Memory B cell (primary cell): ENCODE measurements around the gene ALCAM.

Experiments
- ATAC-seq: fragments of 150-1000 bp; cut with Tn5 transposase; 2 replicates; pipeline ENCODE4 v1.10.0; 2021; ENCODE audit warnings: low read depth, mild to moderate bottlenecking, moderate library complexity
- DNase-seq, 2 donors: peaks; one replicate each; pipeline ENCODE4 v3.0.0; 2022; ENCODE audit warnings: low spot score in 2 of 2
- H3K27ac Mint-ChIP-seq: one replicate; pipeline ENCODE4 v1.8.0; 2022; ENCODE audit warnings: mild to moderate bottlenecking, moderate library complexity, mixed read lengths
- H3K27me3 Mint-ChIP-seq: one replicate; pipeline ENCODE4 v1.8.0; 2022; ENCODE audit warnings: mixed read lengths
- H3K36me3 Mint-ChIP-seq: one replicate; pipeline ENCODE4 v1.8.0; 2022; ENCODE audit warnings: mild to moderate bottlenecking, mixed read lengths
- H3K4me1 Mint-ChIP-seq: one replicate; pipeline ENCODE4 v1.8.0; 2022; ENCODE audit warnings: mixed read lengths
- H3K4me3 Mint-ChIP-seq: one replicate; pipeline ENCODE4 v1.8.0; 2022; ENCODE audit warnings: mild to moderate bottlenecking, moderate library complexity, mixed read lengths
- H3K9me3 Mint-ChIP-seq: one replicate; pipeline ENCODE4 v1.8.0; 2022; ENCODE audit warnings: mixed read lengths

Gene ALCAM

DNA sequence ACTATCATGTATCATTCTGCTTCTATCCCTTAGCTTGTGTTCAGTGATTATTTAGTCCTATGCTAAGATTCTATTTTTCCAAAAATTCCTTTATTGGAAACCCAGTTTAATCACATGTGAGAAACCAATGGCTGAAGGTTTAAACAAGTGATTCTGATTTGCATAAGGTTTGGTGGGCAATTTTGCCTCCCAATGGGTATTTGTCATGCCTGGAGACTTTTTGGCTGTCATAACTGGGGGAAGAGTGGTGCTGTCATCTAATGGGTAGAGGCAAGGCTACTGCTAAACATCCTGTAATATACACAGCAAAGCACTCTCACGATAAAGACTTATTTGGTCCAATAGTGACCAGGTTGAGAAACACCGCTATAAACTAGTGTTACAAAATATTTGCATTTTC lies 148.7 kb downstream of the ALCAM start:
- Mint-ChIP-seq H3K36me3 (no peaks in the 10 kb centered on the region), H3K27ac (no peak overlapping the region), H3K4me3 (no peak overlapping the region), H3K9me3 (no peaks in the 10 kb centered on the region), H3K27me3 (no peaks in the 10 kb centered on the region), H3K4me1 (peaks cover 8% of the 10 kb centered on the region)
- no peak for DNase-seq
- ATAC-seq: no peak

DNA sequence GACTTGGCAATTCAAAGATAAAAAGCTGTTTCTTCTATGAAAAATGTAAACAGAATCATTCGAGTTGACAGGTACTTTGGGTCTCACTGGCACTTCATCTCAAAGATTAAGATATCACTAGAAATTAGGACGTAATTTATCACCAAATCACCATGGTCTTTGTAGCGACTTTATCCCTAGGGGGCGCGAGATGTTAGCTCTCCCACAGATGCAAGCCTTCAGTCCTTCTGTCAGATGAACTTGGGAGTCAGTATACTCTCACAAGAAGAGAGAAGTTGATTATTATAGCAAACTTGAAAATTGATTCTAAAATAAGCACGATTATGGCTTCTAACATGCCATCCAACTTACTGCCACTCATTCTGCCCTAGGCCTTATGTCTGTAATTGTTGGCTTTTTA lies 150.3 kb downstream of the ALCAM start:
- no peaks in the 10 kb centered on the region for H3K36me3 Mint-ChIP-seq
- no peak for ATAC-seq
- no peak overlapping the region for H3K4me3 Mint-ChIP-seq
- H3K27me3 Mint-ChIP-seq: no peaks in the 10 kb centered on the region
- peaks cover 5% of the 10 kb centered on the region for H3K4me1 Mint-ChIP-seq
- H3K9me3 Mint-ChIP-seq: no peaks in the 10 kb centered on the region
- H3K27ac Mint-ChIP-seq: peak overlapping the region; percentile 43
- DNase-seq: no peak

DNA sequence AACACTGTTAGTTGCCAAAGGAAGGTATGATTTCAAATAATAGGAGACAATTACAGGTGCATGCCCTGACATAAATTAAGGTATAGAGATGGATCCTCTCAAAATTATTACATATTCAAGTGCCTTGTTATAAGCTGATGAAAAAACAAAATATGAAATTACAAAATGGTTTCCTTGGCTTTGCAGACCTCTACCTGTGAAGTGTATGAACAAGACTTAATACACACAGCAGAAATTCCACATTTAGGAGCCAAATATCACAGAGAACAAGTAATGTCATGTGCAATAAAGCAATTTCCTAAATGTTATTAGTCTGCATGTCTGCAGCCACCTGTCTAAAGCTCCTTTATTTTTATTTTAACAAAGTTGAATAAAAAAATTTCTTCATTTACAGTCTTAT lies 151.5 kb downstream of the ALCAM start:
- peaks cover 5% of the 10 kb centered on the region for H3K4me1 Mint-ChIP-seq
- H3K9me3 Mint-ChIP-seq: no peaks in the 10 kb centered on the region
- no peak overlapping the region for H3K4me3 Mint-ChIP-seq
- H3K27ac Mint-ChIP-seq: no peak overlapping the region
- ATAC-seq (peak; percentile 32), DNase-seq (no peak)
- H3K27me3 Mint-ChIP-seq: no peaks in the 10 kb centered on the region
- H3K36me3 Mint-ChIP-seq: no peaks in the 10 kb centered on the region

DNA sequence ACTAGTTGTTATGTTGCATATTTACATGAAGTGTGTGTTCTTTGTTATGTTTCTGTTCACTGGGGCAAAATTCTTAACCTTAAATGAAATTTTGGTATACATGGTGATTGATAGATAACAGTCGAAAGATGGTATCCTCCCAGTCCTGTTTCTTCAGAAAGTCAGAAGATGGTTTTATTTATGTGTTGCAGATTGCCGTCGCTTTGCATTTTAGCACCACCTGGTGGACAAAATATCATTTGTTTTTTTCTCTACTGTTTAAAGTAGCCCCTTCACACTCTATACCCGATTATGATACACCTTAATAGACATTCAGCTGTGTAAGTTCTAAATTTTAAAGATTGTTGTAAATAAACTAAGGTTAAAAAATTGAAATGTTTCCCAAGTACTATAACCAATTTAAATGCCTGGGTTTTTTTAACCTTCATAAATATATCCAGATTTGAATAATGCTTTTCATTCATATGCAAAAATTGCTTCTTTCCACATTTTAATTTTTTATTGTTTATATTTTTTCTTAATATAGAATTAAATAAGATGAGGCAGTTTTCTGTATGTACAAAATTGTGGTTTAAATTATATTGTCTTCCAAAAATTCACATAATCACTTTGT lies 152.2 kb downstream of the ALCAM start:
- no peaks in the 10 kb centered on the region for H3K36me3 Mint-ChIP-seq
- H3K9me3 Mint-ChIP-seq: no peaks in the 10 kb centered on the region
- H3K27ac Mint-ChIP-seq: no peak overlapping the region
- no peaks in the 10 kb centered on the region for H3K27me3 Mint-ChIP-seq
- ATAC-seq (peak; percentile 87), DNase-seq (peak in 1 of 2 donors; percentile 59)
- H3K4me1 Mint-ChIP-seq: peaks cover 5% of the 10 kb centered on the region
- H3K4me3 Mint-ChIP-seq: no peak overlapping the region

DNA sequence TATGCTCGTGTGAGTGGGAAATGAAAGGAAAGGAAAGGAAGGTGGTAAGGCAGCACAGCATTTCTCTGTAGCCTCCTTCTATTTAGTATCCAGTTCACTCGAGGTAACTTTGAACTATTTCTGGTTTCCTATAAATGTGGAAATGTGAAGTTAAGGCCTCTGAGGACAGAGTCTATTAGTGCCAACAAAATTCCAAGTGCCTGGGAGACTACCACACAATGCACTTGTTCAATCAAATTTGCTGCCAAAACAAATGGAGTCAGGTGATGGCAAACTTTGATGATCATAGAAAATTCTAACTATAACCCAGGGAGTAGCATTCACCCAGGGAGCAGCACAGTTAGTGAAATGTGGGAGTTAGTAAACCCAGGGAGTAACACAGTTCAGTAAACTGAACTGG lies 155.1 kb downstream of the ALCAM start:
- no peak for DNase-seq
- H3K36me3 Mint-ChIP-seq: peaks cover 6% of the 10 kb centered on the region
- ATAC-seq: no peak
- H3K9me3 Mint-ChIP-seq: no peaks in the 10 kb centered on the region
- H3K4me3 Mint-ChIP-seq: no peak overlapping the region
- H3K27me3 Mint-ChIP-seq: no peaks in the 10 kb centered on the region
- H3K4me1 Mint-ChIP-seq: peaks cover 3% of the 10 kb centered on the region
- H3K27ac Mint-ChIP-seq: no peak overlapping the region

DNA sequence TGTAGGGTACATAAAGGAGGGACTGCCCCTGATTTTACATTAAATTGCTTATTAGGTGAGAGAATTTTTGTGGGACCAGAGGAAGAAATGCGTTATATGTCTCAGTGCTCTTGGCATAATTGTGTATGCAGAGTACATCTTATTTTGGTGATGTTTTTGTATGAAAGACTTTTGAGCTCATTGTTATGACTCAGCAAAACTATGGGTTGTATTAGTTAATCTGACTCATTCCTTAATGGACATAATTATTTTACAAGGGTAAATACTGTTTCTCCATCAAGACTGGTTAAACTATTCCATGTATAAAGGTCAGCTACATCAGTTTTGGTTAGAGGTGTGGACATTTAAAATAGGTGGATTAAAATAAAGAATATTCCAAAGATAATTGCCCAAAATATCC lies 156.8 kb downstream of the ALCAM start:
- H3K27me3 Mint-ChIP-seq: no peaks in the 10 kb centered on the region
- peaks cover 9% of the 10 kb centered on the region for H3K36me3 Mint-ChIP-seq
- peaks cover 3% of the 10 kb centered on the region for H3K4me1 Mint-ChIP-seq
- H3K9me3 Mint-ChIP-seq: no peaks in the 10 kb centered on the region
- ATAC-seq (no peak), DNase-seq (no peak)
- no peak overlapping the region for H3K4me3 Mint-ChIP-seq
- no peak overlapping the region for H3K27ac Mint-ChIP-seq

DNA sequence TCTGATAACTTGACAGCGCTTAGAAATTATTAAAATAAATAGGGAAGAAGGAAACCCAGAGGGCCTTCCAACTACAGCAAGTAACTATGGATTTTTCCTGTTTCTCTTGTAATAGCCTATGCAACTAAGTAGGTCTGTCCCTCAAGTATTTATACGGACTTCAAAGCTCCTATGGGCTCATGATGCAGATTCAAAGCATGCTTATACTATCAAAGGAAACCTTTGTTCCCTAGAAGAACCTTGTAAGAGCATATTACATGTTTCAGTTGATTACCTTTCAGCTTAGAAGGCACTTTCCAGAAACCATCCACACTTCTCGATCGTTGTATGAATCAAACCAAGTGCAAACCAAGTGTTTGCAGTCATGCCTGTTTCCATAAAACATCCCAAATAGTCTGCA lies 158.8 kb downstream of the ALCAM start:
- ATAC-seq (no peak), DNase-seq (no peak)
- Mint-ChIP-seq H3K4me3 (no peak overlapping the region), H3K4me1 (no peaks in the 10 kb centered on the region), H3K27ac (no peak overlapping the region), H3K27me3 (no peaks in the 10 kb centered on the region), H3K36me3 (peaks cover 10% of the 10 kb centered on the region), H3K9me3 (no peaks in the 10 kb centered on the region)

DNA sequence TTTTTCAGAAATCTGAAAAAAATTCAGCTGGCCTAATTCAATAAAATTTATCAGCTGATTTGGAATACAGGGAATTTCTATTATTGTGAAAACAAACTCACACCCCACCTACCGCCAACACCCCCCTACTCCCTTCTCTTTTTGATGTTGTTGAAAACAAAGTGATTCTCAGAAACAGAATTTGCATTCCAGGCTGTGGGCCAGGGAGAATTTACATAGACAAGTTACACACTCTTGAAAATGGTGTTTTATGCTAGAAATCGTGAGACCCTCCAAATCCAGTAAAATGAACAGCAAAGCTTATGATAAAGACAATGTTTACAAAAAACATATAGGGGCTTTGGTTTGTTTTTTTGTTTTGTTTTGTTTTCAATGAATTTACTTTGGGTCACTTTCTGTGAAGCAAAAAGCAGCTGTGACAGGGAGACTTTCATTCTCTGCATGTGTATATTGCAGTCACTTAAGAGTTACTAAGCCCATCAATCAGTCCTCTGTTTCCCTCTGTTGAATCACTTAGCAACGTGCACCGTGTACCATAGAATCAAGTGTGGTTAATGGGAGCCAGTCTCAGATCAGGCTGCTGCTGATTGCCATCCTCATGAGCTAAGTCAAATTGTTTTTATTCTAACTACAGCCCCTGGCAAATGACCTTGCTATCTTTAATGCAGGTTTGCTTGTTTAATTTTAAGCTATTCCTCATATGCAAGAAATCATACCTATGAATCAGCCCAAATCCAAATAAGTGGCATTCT lies 159.8 kb downstream of the ALCAM start:
- no peak overlapping the region for H3K27ac Mint-ChIP-seq
- no peaks in the 10 kb centered on the region for H3K9me3 Mint-ChIP-seq
- ATAC-seq: no peak
- DNase-seq: no peak
- no peaks in the 10 kb centered on the region for H3K27me3 Mint-ChIP-seq
- no peak overlapping the region for H3K4me3 Mint-ChIP-seq
- peaks cover 10% of the 10 kb centered on the region for H3K36me3 Mint-ChIP-seq
- H3K4me1 Mint-ChIP-seq: no peaks in the 10 kb centered on the region

DNA sequence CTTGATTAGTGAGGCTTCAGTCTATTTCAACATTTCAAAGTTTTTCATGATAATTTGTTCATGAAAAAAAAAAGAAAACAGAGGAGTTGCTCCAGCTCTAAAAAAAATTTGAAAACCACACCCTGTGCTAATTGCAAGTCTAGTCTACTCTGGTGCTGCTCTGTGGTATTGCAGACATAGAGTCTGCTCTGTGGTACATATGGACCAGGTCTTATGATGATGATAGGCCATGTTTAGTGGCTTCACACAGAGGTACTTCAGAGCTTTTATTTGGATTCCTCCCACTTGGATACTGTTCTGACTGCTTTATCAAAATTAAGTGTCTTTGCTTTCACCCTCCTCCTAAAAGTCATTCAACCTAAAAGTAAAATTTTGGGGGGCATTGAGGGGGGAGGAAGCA lies 160.8 kb downstream of the ALCAM start:
- ATAC-seq: no peak

DNA sequence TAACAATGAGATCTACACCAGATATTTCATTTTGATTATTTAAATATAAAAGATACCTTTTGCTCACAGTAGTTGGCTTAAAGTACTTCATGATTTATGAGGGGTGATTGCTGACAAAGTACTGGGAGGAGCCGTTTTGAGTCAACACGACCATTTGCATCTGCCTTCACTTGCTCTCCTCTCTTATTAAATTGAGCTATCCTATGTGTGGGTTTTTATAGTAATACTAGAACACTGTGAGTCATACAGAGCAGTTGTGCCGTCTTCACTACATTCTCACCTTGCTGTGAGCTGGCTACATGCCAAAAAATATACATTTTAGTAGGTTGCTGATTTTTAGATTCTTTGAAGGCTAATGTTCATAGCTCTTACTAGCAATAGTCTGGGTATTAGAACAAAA lies 161.2 kb downstream of the ALCAM start:
- H3K9me3 Mint-ChIP-seq: no peaks in the 10 kb centered on the region
- H3K36me3 Mint-ChIP-seq: peaks cover 18% of the 10 kb centered on the region
- no peak overlapping the region for H3K4me3 Mint-ChIP-seq
- ATAC-seq: no peak
- no peak overlapping the region for H3K27ac Mint-ChIP-seq
- no peak for DNase-seq
- no peaks in the 10 kb centered on the region for H3K27me3 Mint-ChIP-seq
- no peaks in the 10 kb centered on the region for H3K4me1 Mint-ChIP-seq

More for the DNA sequence above, 160.8 kb downstream of the ALCAM start:
- Mint-ChIP-seq H3K9me3 (no peaks in the 10 kb centered on the region), H3K27ac (no peak overlapping the region), H3K36me3 (peaks cover 15% of the 10 kb centered on the region), H3K27me3 (no peaks in the 10 kb centered on the region), H3K4me1 (no peaks in the 10 kb centered on the region), H3K4me3 (no peak overlapping the region)
- no peak for DNase-seq

DNA sequence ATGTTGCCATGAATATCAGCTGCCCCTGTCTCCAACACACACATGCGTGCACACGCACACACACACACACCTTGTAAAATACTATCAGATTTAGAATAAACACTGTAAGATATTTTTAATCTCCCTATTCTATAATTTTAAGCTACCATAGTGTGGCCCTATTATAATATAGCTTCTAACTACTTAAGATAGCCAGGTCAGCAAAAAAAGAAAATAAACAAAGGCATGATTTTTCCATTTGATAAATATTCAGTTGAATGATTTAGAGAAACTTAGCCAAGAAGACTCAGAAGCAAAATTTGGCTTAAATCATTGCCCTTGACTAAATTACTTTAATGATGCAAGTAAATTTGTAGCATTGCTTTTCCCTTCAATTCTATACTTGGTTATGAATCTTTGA lies 162.2 kb downstream of the ALCAM start:
- Mint-ChIP-seq H3K9me3 (no peaks in the 10 kb centered on the region), H3K27ac (no peak overlapping the region), H3K36me3 (peaks cover 18% of the 10 kb centered on the region), H3K4me1 (no peaks in the 10 kb centered on the region), H3K27me3 (no peaks in the 10 kb centered on the region), H3K4me3 (no peak overlapping the region)
- no peak for ATAC-seq
- no peak for DNase-seq

DNA sequence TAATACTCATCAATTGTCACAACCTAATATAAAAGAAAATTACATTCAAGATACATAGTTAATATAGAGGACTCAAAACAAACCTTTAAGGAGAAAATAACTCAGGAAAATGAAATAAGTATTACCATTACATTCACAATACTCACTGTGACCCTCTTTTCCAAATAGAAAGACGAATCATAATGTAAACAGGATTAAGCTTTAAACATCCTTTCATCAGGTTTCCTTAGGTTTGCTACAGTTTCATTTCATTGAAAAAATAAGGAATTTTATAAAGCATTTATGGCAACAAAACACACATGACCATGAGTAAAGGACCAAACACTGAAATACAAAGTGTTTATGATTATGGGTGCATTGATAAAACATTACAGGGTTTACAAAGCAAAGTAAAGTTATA lies 162.7 kb downstream of the ALCAM start:
- ATAC-seq (no peak), DNase-seq (no peak)
- H3K9me3 Mint-ChIP-seq: no peaks in the 10 kb centered on the region
- H3K27ac Mint-ChIP-seq: no peak overlapping the region
- H3K4me3 Mint-ChIP-seq: no peak overlapping the region
- peaks cover 14% of the 10 kb centered on the region for H3K36me3 Mint-ChIP-seq
- H3K4me1 Mint-ChIP-seq: no peaks in the 10 kb centered on the region
- no peaks in the 10 kb centered on the region for H3K27me3 Mint-ChIP-seq

DNA sequence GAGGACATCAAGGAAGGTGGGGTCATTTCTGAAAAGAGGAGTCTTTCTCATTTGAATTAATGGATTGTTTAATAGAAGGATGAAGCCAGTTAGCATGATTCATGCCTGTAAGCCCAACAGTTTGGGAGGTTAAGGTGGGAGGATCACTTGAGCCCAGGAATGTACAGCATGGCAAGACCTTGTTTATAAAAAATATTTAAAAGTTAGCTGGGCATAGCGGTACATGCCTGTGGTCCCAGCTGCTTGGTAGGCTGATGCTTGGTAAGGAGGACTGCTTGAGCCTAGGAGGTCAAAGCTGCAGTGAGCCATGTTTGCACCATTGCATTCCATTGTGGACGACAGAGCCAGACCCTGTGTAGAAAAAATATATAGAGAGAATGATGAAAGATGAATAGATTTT lies 165.5 kb downstream of the ALCAM start:
- ATAC-seq (no peak), DNase-seq (no peak)
- no peaks in the 10 kb centered on the region for H3K27me3 Mint-ChIP-seq
- no peaks in the 10 kb centered on the region for H3K9me3 Mint-ChIP-seq
- peaks cover 26% of the 10 kb centered on the region for H3K36me3 Mint-ChIP-seq
- H3K4me1 Mint-ChIP-seq: no peaks in the 10 kb centered on the region
- H3K4me3 Mint-ChIP-seq: no peak overlapping the region
- no peak overlapping the region for H3K27ac Mint-ChIP-seq

DNA sequence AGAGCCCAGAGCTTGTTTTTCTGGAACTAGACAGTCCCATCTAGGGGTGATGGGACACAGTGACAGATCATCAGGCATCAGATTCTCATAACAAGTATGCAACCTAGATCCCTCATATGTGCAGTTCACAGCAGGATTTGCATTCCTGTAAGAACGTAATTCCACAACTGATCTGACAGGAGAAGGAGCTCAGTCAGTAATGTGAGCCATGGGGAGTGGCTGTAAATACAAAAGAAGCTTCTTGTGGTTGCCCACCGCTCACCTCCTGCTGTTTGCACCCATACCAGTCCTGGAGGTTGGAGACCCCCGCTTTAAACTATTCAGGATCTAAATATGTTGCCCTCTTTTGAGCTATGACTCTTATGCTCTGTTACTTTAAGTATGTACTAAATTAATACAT lies 167.3 kb downstream of the ALCAM start:
- Mint-ChIP-seq H3K4me3 (no peak overlapping the region), H3K4me1 (no peaks in the 10 kb centered on the region), H3K27ac (no peak overlapping the region), H3K36me3 (peaks cover 28% of the 10 kb centered on the region), H3K27me3 (no peaks in the 10 kb centered on the region), H3K9me3 (no peaks in the 10 kb centered on the region)
- ATAC-seq (no peak), DNase-seq (no peak)

DNA sequence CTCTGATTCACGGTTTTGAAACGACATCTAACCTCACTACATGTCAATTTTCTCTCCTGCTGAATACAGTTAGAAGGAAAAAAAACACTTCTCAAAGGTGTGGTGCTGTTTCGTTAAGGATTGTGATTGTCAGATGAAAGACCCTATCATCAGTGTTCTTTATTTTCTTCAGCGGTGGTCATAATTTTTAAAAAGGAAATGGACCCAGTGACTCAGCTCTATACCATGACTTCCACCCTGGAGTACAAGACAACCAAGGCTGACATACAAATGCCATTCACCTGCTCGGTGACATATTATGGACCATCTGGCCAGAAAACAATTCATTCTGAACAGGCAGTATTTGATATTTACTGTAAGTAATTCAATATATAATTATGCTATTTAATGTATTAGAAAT lies 167.8 kb downstream of the ALCAM start:
- Mint-ChIP-seq H3K27ac (no peak overlapping the region), H3K36me3 (peaks cover 30% of the 10 kb centered on the region), H3K4me3 (no peak overlapping the region), H3K9me3 (no peaks in the 10 kb centered on the region), H3K27me3 (no peaks in the 10 kb centered on the region), H3K4me1 (no peaks in the 10 kb centered on the region)
- no peak for DNase-seq
- ATAC-seq: no peak
